AML-193 (cell line): ENCODE data around the gene TWIST2.

Experiments
- DNase-seq, 2 experiments: peaks; one replicate each; lab custom pipeline; 2025; lab: John Stamatoyannopoulos, UW

TWIST2 gene

GRCh38 chr2:238838786-238839327 lies 9.0 kb upstream of the TWIST2 start:
- no peak for DNase-seq

- DNase-seq, result no peak
These were observed 8.5 kb upstream of the TWIST2 start for GRCh38 chr2:238839428-238839827.

GRCh38 chr2:238841542-238842164 lies 6.2 kb upstream of the TWIST2 start:
- DNase-seq, result no peak

GRCh38 chr2:238843476-238843875 lies 4.4 kb upstream of the TWIST2 start:
- DNase-seq, result no peak

- DNase-seq, result no peak
These were observed 2.1 kb upstream of the TWIST2 start for GRCh38 chr2:238845583-238846377.

- DNase-seq, result no peak
These were observed 1.6 kb upstream of the TWIST2 start for GRCh38 chr2:238846378-238846627.

GRCh38 chr2:238846628-238847418 lies 1.1 kb upstream of the TWIST2 start:
- no peak for DNase-seq

GRCh38 chr2:238847419-238847801 lies 475 bp upstream of the TWIST2 start:
- DNase-seq, result no peak

GRCh38 chr2:238848691-238848975 lies 748 bp downstream of the TWIST2 start:
- DNase-seq, result no peak

GRCh38 chr2:238848976-238849853 lies 1.3 kb downstream of the TWIST2 start:
- DNase-seq, result no peak

GRCh38 chr2:238850091-238850490 lies 2.2 kb downstream of the TWIST2 start:
- no peak for DNase-seq

GRCh38 chr2:238851026-238851425 lies 3.1 kb downstream of the TWIST2 start:
- DNase-seq, result no peak

- no peak for DNase-seq
These were observed 3.9 kb downstream of the TWIST2 start for GRCh38 chr2:238851761-238852160.

- DNase-seq, result no peak
These were observed 4.5 kb downstream of the TWIST2 start for GRCh38 chr2:238852206-238852869.

GRCh38 chr2:238853218-238853617 lies 5.3 kb downstream of the TWIST2 start:
- DNase-seq, result no peak

GRCh38 chr2:238853721-238854120 lies 5.8 kb downstream of the TWIST2 start:
- no peak for DNase-seq

GRCh38 chr2:238854246-238854645 lies 6.4 kb downstream of the TWIST2 start:
- DNase-seq, result no peak

GRCh38 chr2:238854699-238855229 lies 6.9 kb downstream of the TWIST2 start:
- DNase-seq, result no peak

- DNase-seq, result no peak
These were observed 7.4 kb downstream of the TWIST2 start for GRCh38 chr2:238855299-238855698.

GRCh38 chr2:238855891-238856580 lies 8.2 kb downstream of the TWIST2 start:
- no peak for DNase-seq
